Measurements from ENCODE around the gene R3HDM4. TPM values are rescaled to one million over a fixed set of nuclear protein-coding genes. Genes with fewer than 3 reads are reported as not detected.

The R3HDM4 gene
- total and polyA plus RNA-seq, 10 of the 15 experiments (the other 5 are each of a cell fraction or from before 2014, with no cell fraction given), result 1.3 to 65.8 (median 27.7) TPM

- ATAC-seq (no peak), DNase-seq (ENCODE audit: low read depth, low spot score) (no peak), FAIRE-seq (no peak)
- BruUV-seq (replicated peaks), result no TSS peak
- Histone ChIP-seq H3K9ac (ENCODE audit: control insufficient read depth, insufficient read depth, low read length) (no peak overlapping the region), H3K36me3 (ENCODE audit: control insufficient read depth in 2 of 2, insufficient read depth in 2 of 2, low read length in 1 of 2) (no peaks in the 10 kb centered on the region), H4K20me1 (ENCODE audit: control insufficient read depth, insufficient read depth) (no peaks in the 10 kb centered on the region), H3K27me3 (replicated peaks in 1 of 2; ENCODE audit: control insufficient read depth in 2 of 2, insufficient read depth in 2 of 2, low read length in 1 of 2) (no peaks in the 10 kb centered on the region; a peak in 1 of 4 replicates), H3K9me3 (replicated peaks; ENCODE audit: control insufficient read depth, insufficient read depth, low read length) (no peaks in the 10 kb centered on the region), H2AFZ (ENCODE audit: control insufficient read depth, low read depth, low read length) (no peak overlapping the region), H3K4me1 (ENCODE audit: control insufficient read depth, insufficient read depth, low read length) (peaks cover 9% of the 10 kb centered on the region), H3K79me2 (ENCODE audit: control insufficient read depth, insufficient read depth, low read length) (no peaks in the 10 kb centered on the region), H3K4me2 (ENCODE audit: control insufficient read depth, insufficient read depth) (no peak overlapping the region), H3K4me3 (no peak overlapping the region), H3K27ac (ENCODE audit: control insufficient read depth, insufficient read depth) (no peak overlapping the region)
- intact Hi-C loops (cut with micrococcal nuclease; ENCODE audit: unreplicated experiment), result no loop called here
- 56% methylated on average over 9 of the region's 9 CpGs for WGBS (ENCODE audit: insufficient coverage, insufficient replicate concordance, low lambda C conversion rate, missing lambda C conversion rate)
- ChIA-PET CTCF (interaction anchor here (0.9 to 1.4 kb wide), 3 partner anchors 9 to 140 kb away, joined by 3 to 4 read pairs (median 3); no protein-coding TSS in a partner anchor), POLR2A (interaction anchor here (0.6 to 1.4 kb wide), 3 partner anchors 65 to 578 kb away, joined by 4 to 8 read pairs (median 5); no protein-coding TSS in a partner anchor), RAD21 (ENCODE audit: unreplicated experiment) (interaction anchor here (1.6 kb wide), 1 partner anchor 60 kb away, joined by 5 read pairs; no protein-coding TSS in a partner anchor), SMC1A (ENCODE audit: uncharacterized antibody, unreplicated experiment) (no interaction called here)
- TF ChIP-seq CEBPB (IDR thresholded peaks at IDR 0.05; ENCODE audit: borderline replicate concordance in 1 of 2, low read depth in 2 of 2, low read length in 2 of 2) (no peak), STAT1 (conservative IDR thresholded peaks at IDR 0.05) (no peak), BCL11A (IDR thresholded peaks at IDR 0.05; ENCODE audit: low read depth, low read length) (no peak), PAX8 (IDR thresholded peaks at IDR 0.05) (no peak), MEF2B (IDR thresholded peaks at IDR 0.05; ENCODE audit: partially characterized antibody, poor library complexity, severe bottlenecking) (no peak)
- in situ Hi-C loops (cut with MboI), result loop anchor here (5.0 kb wide), 2 partner anchors 64 to 129 kb away; no protein-coding TSS in a partner anchor
Observed at GRCh38 chr19:858284-858683, 54.7 kb downstream of the R3HDM4 start.

- no peaks in the 10 kb centered on the region; a peak in 1 of 4 replicates for H3K27me3 ChIP-seq (replicated peaks in 1 of 2; ENCODE audit: control insufficient read depth in 2 of 2, insufficient read depth in 2 of 2, low read length in 1 of 2)
- no peak overlapping the region for H2AFZ ChIP-seq (ENCODE audit: control insufficient read depth, low read depth, low read length)
- ChIA-PET POLR2A (no interaction called here), CTCF (interaction anchor here (0.7 to 2.2 kb wide), 5 partner anchors 8 to 129 kb away, joined by 3 to 8 read pairs (median 3); partner anchors contain the start of gene WDR18), RAD21 (ENCODE audit: unreplicated experiment) (interaction anchor here (1.0 kb wide), 1 partner anchor 86 kb away, joined by 3 read pairs; no protein-coding TSS in a partner anchor), SMC1A (ENCODE audit: uncharacterized antibody, unreplicated experiment) (interaction anchor here (0.9 to 1.3 kb wide), 4 partner anchors 18 to 129 kb away, joined by 3 to 4 read pairs (median 3); partner anchors contain the start of gene WDR18)
- intact Hi-C loops (cut with micrococcal nuclease; ENCODE audit: unreplicated experiment), result no loop called here
- no peaks in the 10 kb centered on the region for H3K36me3 ChIP-seq (ENCODE audit: control insufficient read depth in 2 of 2, insufficient read depth in 2 of 2, low read length in 1 of 2)
- ATAC-seq (no peak), DNase-seq (ENCODE audit: low read depth, low spot score) (no peak), FAIRE-seq (no peak)
- TF ChIP-seq BHLHE40 (IDR thresholded peaks at IDR 0.05; ENCODE audit: borderline replicate concordance in 1 of 2, low read depth in 2 of 2, low read length in 1 of 2) (no peak), YBX1 (IDR thresholded peaks at IDR 0.05) (no peak), NFYA (IDR thresholded peaks at IDR 0.05; ENCODE audit: borderline replicate concordance, low read depth, low read length) (no peak)
- no TSS peak for BruUV-seq (replicated peaks)
- H4K20me1 ChIP-seq (ENCODE audit: control insufficient read depth, insufficient read depth), result no peaks in the 10 kb centered on the region
- H3K9ac ChIP-seq (ENCODE audit: control insufficient read depth, insufficient read depth, low read length), result no peak overlapping the region
- WGBS (ENCODE audit: insufficient coverage, insufficient replicate concordance, low lambda C conversion rate, missing lambda C conversion rate), result 55% methylated on average over 40 of the region's 40 CpGs
- H3K4me1 ChIP-seq (ENCODE audit: control insufficient read depth, insufficient read depth, low read length), result no peaks in the 10 kb centered on the region
- H3K9me3 ChIP-seq (replicated peaks; ENCODE audit: control insufficient read depth, insufficient read depth, low read length), result no peaks in the 10 kb centered on the region
- H3K27ac ChIP-seq (ENCODE audit: control insufficient read depth, insufficient read depth), result no peak overlapping the region
- in situ Hi-C loops (cut with MboI), result loop anchor here (5.0 kb wide), 2 partner anchors 67 to 132 kb away; no protein-coding TSS in a partner anchor
- H3K4me3 ChIP-seq, result no peak overlapping the region
- H3K4me2 ChIP-seq (ENCODE audit: control insufficient read depth, insufficient read depth), result no peak overlapping the region
- H3K79me2 ChIP-seq (ENCODE audit: control insufficient read depth, insufficient read depth, low read length), result no peaks in the 10 kb centered on the region
Observed at GRCh38 chr19:855566-856120, 57.4 kb downstream of the R3HDM4 start.

Data from GM12878 (cell line).